K562 (cell line): ENCODE data around the gene SLC16A5. TPM values are rescaled to one million over a fixed set of nuclear protein-coding genes. Genes with fewer than 3 reads are reported as not detected.

Source experiments
- CBX3 ChIP-seq, 2 experiments: IDR thresholded peaks; 1 replicate in 1 of 2; 2 replicates in 1 of 2; pipeline ENCODE4 v1.6.1; 2012; ENCODE audit warnings: inconsistent platforms in 2 of 2, low read length in 2 of 2, borderline replicate concordance in 1 of 2, control low read depth in 1 of 2
- CC2D1A ChIP-seq: fragments of 450-650 bp; IDR thresholded peaks from 2 replicates; pipeline ENCODE4 v1.6.1; 2017; ENCODE audit warnings: mild to moderate bottlenecking
- E2F6 ChIP-seq, 2 experiments: IDR thresholded peaks; 2 replicates each; pipeline ENCODE4 v1.6.1; 2011; ENCODE audit warnings: borderline replicate concordance in 1 of 2, control low read depth in 1 of 2, low read depth in 1 of 2, low read length in 1 of 2, mild to moderate bottlenecking in 1 of 2, mixed read lengths in 1 of 2, moderate library complexity in 1 of 2; ENCODE audit not compliant: insufficient read depth in 1 of 2, insufficient read length in 1 of 2, poor library complexity in 1 of 2, severe bottlenecking in 1 of 2; ENCODE audit errors: extremely low read depth in 1 of 2
- ESRRA ChIP-seq: fragments of 450-650 bp; IDR thresholded peaks from 2 replicates; pipeline ENCODE4 v1.6.1; 2014; ENCODE audit warnings: low read depth, mild to moderate bottlenecking, moderate library complexity, borderline replicate concordance
- FOXJ3 ChIP-seq: sonication (generic); formaldehyde crosslinking; IDR thresholded peaks from 2 replicates; pipeline ENCODE4 v1.4.0; 2020; ENCODE audit warnings: mild to moderate bottlenecking, missing genetic modification reagents
- MEF2A ChIP-seq: IDR thresholded peaks from 2 replicates; pipeline ENCODE4 v1.6.1; 2011; ENCODE audit warnings: low read depth, mild to moderate bottlenecking, low read length, moderate library complexity; ENCODE audit not compliant: control insufficient read depth
- NCOR1 ChIP-seq: fragments of 450-650 bp; IDR thresholded peaks from 2 replicates; pipeline ENCODE4 v1.6.1; 2016; ENCODE audit warnings: mild to moderate bottlenecking, moderate library complexity
- NFIC ChIP-seq: fragments of 450-650 bp; IDR thresholded peaks from 2 replicates; pipeline ENCODE4 v1.6.1; 2017; ENCODE audit warnings: mild to moderate bottlenecking, inconsistent platforms
- NR4A1 ChIP-seq, 2 experiments: fragments of 250-450 bp in 1 of 2; fragments of 450-650 bp in 1 of 2; sonication (Bioruptor Pico) in 1 of 2; IDR thresholded peaks; 2 replicates each; pipeline versions ENCODE4 v1.4.0 to v1.6.1; 2016 to 2020; ENCODE audit warnings: mild to moderate bottlenecking in 2 of 2, missing compliant biosample characterization in 1 of 2, missing genetic modification characterization in 1 of 2, moderate library complexity in 1 of 2
- POLR2G ChIP-seq: fragments of 200-400 bp; formaldehyde crosslinking; IDR thresholded peaks from 2 replicates; pipeline ENCODE4 v1.6.1; 2017; ENCODE audit warnings: low read depth, mild to moderate bottlenecking, antibody characterized with exemption, low read length, moderate library complexity
- RB1 ChIP-seq: fragments of 450-650 bp; IDR thresholded peaks from 2 replicates; pipeline ENCODE4 v1.6.1; 2017; ENCODE audit warnings: low read depth, mild to moderate bottlenecking
- YY1 ChIP-seq, 3 experiments: IDR thresholded peaks; 2 replicates each; pipeline ENCODE4 v1.6.1; 2011; ENCODE audit warnings: low read length in 2 of 3, mild to moderate bottlenecking in 2 of 3, moderate library complexity in 2 of 3, borderline replicate concordance in 1 of 3, control low read depth in 1 of 3, low read depth in 1 of 3; ENCODE audit not compliant: insufficient read depth in 3 of 3, insufficient replicate concordance in 2 of 3, control insufficient read depth in 1 of 3, insufficient read length in 1 of 3; ENCODE audit errors: extremely low read depth in 1 of 3
- ZNF592 ChIP-seq: fragments of 450-650 bp; IDR thresholded peaks from 2 replicates; pipeline ENCODE4 v1.6.1; 2017; ENCODE audit warnings: antibody characterized with exemption, mild to moderate bottlenecking
- polyA plus RNA-seq, 8 experiments: library from polyadenylated mRNA; depleted of rRNA in 4 of 8; stranded (reverse) in 5 of 8; unstranded in 3 of 8; fragments of >200 nt; fragmentation: Nextera tagmentation in 2 of 8; fragmentation: Illumina TruSeq in 1 of 8; extraction: Ambion mirVana in 2 of 8; extraction: Trizol in 1 of 8; gene quantifications; 2 replicates each; pipeline versions ENCODE4 v1.2.1 to v1.2.3, GENCODE V29; 2011 to 2014; ENCODE audit warnings: inconsistent platforms in 1 of 8, missing spikeins in 1 of 8
- total RNA-seq, 7 experiments: library from RNA; depleted of rRNA in 6 of 7; stranded (reverse); fragments of >200 nt in 6 of 7; fragmentation: Illumina TruSeq in 2 of 7; extraction: Trizol in 2 of 7; gene quantifications; 2 replicates each; pipeline versions ENCODE4 v1.2.1 to v1.2.3, GENCODE V29; 2011 to 2021; ENCODE audit warnings: low replicate concordance in 1 of 7
- TF ChIP-seq, protein P1 (sequence below): fragments of 450-650 bp; IDR thresholded peaks from 2 replicates; pipeline ENCODE4 v1.6.1; 2017; ENCODE audit warnings: antibody characterized with exemption
- TF ChIP-seq, protein P2 (sequence below): fragments of 450-650 bp; IDR thresholded peaks from one replicate; pipeline ENCODE4 v1.6.1; 2018; ENCODE audit warnings: mild to moderate bottlenecking, moderate library complexity; ENCODE audit not compliant: partially characterized antibody

Gene SLC16A5
- total and polyA plus RNA-seq, 9 of the 15 experiments (the other 6 are each of a cell fraction or from before 2014, with no cell fraction given) = 0.06 to 2.6 (median 0.91) TPM

- TF ChIP-seq, protein P1, sequence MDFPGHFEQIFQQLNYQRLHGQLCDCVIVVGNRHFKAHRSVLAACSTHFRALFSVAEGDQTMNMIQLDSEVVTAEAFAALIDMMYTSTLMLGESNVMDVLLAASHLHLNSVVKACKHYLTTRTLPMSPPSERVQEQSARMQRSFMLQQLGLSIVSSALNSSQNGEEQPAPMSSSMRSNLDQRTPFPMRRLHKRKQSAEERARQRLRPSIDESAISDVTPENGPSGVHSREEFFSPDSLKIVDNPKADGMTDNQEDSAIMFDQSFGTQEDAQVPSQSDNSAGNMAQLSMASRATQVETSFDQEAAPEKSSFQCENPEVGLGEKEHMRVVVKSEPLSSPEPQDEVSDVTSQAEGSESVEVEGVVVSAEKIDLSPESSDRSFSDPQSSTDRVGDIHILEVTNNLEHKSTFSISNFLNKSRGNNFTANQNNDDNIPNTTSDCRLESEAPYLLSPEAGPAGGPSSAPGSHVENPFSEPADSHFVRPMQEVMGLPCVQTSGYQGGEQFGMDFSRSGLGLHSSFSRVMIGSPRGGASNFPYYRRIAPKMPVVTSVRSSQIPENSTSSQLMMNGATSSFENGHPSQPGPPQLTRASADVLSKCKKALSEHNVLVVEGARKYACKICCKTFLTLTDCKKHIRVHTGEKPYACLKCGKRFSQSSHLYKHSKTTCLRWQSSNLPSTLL = no peak
- TF ChIP-seq YY1 (IDR thresholded peaks at IDR 0.05; ENCODE audit: borderline replicate concordance in 1 of 3, control insufficient read depth in 1 of 3, extremely low read depth in 1 of 3, insufficient read depth in 3 of 3, insufficient read length in 1 of 3, insufficient replicate concordance in 2 of 3, low read depth in 1 of 3, low read length in 2 of 3) (peak in 2 of 3 experiments; percentile 20 to 48), E2F6 (IDR thresholded peaks at IDR 0.05; ENCODE audit: borderline replicate concordance in 1 of 2, extremely low read depth in 1 of 2, insufficient read depth in 1 of 2, insufficient read length in 1 of 2, low read depth in 1 of 2, low read length in 1 of 2, poor library complexity in 1 of 2, severe bottlenecking in 1 of 2) (peak; percentile 31 to 60), ESRRA (peak; percentile 82), FOXJ3 (CRISPR knock-in tag) (no peak), CC2D1A (peak; percentile 56; the same call in 1 of the 2 replicates), CBX3 (IDR thresholded peaks at IDR 0.05; ENCODE audit: borderline replicate concordance in 1 of 2, low read length in 2 of 2) (peak in 1 of 2 experiments; percentile 50; a peak in 2 of 3 replicates), ZNF592 (peak; percentile 89), NCOR1 (peak; percentile 78), RB1 (peak; percentile 56; the same call in 1 of the 2 replicates), POLR2G (peak; percentile 64), NFIC (peak; percentile 99), MEF2A (0 out of 2 replicates have a peak, but pooled peaks have one; percentile 28), NR4A1 (CRISPR knock-in tag; IDR thresholded peaks at IDR 0.05) (no peak), NR4A1 (tag; IDR thresholded peaks at IDR 0.05) (0 out of 2 replicates have a peak, but pooled peaks have one; percentile 64)
- TF ChIP-seq, protein P2, sequence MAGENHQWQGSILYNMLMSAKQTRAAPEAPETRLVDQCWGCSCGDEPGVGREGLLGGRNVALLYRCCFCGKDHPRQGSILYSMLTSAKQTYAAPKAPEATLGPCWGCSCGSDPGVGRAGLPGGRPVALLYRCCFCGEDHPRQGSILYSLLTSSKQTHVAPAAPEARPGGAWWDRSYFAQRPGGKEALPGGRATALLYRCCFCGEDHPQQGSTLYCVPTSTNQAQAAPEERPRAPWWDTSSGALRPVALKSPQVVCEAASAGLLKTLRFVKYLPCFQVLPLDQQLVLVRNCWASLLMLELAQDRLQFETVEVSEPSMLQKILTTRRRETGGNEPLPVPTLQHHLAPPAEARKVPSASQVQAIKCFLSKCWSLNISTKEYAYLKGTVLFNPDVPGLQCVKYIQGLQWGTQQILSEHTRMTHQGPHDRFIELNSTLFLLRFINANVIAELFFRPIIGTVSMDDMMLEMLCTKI = no peak
Measured at GRCh38 chr17:75096082-75096625, 8.4 kb downstream of the SLC16A5 start (continued).
